ENCODE results near the gene TTC34.
"Not testable (repeated sequence)": the region's sequence is repeated elsewhere in the genome, so short reads cannot be mapped to it uniquely, and the experiment has no call there.

GRCh38 chr1:2676726-2677125, 124.8 kb downstream of the TTC34 start:
- TF ChIP-seq, protein P1, sequence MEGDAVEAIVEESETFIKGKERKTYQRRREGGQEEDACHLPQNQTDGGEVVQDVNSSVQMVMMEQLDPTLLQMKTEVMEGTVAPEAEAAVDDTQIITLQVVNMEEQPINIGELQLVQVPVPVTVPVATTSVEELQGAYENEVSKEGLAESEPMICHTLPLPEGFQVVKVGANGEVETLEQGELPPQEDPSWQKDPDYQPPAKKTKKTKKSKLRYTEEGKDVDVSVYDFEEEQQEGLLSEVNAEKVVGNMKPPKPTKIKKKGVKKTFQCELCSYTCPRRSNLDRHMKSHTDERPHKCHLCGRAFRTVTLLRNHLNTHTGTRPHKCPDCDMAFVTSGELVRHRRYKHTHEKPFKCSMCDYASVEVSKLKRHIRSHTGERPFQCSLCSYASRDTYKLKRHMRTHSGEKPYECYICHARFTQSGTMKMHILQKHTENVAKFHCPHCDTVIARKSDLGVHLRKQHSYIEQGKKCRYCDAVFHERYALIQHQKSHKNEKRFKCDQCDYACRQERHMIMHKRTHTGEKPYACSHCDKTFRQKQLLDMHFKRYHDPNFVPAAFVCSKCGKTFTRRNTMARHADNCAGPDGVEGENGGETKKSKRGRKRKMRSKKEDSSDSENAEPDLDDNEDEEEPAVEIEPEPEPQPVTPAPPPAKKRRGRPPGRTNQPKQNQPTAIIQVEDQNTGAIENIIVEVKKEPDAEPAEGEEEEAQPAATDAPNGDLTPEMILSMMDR (optimal IDR thresholded peaks at IDR 0.05 in 1 of 3, IDR thresholded peaks at IDR 0.05 in 1 of 3, conservative IDR thresholded peaks at IDR 0.05 in 1 of 3; ENCODE audit: extremely low read depth in 1 of 3, insufficient read depth in 2 of 3, low read length in 3 of 3) = not testable (repeated sequence)
- TF ChIP-seq EZH2 (IDR thresholded peaks at IDR 0.05; ENCODE audit: low read length) = not testable (repeated sequence)
